ENCODE results near the gene IQCN. TPM values are rescaled to one million over a fixed set of nuclear protein-coding genes. Genes with fewer than 3 reads are reported as not detected.

Gene IQCN, protein sequence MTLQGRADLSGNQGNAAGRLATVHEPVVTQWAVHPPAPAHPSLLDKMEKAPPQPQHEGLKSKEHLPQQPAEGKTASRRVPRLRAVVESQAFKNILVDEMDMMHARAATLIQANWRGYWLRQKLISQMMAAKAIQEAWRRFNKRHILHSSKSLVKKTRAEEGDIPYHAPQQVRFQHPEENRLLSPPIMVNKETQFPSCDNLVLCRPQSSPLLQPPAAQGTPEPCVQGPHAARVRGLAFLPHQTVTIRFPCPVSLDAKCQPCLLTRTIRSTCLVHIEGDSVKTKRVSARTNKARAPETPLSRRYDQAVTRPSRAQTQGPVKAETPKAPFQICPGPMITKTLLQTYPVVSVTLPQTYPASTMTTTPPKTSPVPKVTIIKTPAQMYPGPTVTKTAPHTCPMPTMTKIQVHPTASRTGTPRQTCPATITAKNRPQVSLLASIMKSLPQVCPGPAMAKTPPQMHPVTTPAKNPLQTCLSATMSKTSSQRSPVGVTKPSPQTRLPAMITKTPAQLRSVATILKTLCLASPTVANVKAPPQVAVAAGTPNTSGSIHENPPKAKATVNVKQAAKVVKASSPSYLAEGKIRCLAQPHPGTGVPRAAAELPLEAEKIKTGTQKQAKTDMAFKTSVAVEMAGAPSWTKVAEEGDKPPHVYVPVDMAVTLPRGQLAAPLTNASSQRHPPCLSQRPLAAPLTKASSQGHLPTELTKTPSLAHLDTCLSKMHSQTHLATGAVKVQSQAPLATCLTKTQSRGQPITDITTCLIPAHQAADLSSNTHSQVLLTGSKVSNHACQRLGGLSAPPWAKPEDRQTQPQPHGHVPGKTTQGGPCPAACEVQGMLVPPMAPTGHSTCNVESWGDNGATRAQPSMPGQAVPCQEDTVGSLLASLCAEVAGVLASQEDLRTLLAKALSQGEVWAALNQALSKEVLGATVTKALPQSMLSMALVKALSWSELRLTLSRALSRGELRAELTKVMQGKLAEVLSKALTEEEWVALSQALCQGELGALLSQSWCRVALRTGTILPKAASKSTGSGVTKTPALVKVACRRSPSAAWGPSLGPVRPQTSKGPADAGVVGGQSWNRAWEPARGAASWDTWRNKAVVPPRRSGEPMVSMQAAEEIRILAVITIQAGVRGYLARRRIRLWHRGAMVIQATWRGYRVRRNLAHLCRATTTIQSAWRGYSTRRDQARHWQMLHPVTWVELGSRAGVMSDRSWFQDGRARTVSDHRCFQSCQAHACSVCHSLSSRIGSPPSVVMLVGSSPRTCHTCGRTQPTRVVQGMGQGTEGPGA (N-terminal part only)
- 1 to 10 TPM in 1 of 2 donors, under 1 TPM in 1; 0.19 to 2.4 TPM for total RNA-seq
- polyA plus RNA-seq, result under 1 TPM; 0.43 to 0.64 TPM

DNA sequence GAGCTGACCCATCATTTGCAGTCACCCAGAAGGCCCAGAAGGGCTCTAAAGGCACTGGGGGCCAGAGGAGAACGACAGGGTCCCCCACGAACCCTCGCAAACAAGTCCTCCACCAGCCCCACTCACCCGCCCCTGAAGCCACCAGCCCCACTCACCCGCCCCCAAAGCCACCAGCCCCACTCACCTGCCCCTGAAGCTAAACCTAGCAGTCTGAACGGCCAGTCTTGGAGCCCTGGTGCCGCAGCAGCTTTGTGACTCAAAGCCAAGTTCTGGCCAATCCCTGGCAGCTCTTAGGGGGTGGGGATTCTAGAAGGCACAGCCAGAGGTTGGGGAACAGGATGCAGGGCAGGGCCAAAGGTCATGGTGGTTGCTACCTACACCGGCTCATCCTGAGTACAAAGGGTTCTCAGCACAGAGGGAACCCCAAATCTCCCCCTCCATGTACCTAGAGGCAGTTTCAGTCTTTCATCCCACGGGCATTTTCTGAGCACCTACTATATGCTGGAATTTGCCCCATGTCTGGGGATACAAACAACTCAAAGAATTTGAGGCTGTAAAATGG, at the start of gene IQCN:
Gene IQCN (minus strand): TSS at position 234 of the 562 bp plus-strand sequence. CDS start 4,974 bp downstream, outside the sequence.
- Histone ChIP-seq H3K27ac (ENCODE audit: low read depth in 1 of 2, low read length in 2 of 2) (peak within 1 kb of the TSS; percentile 80 to 85), H3K9ac (ENCODE audit: low read depth in 1 of 2, low read length in 2 of 2) (no peak within 1 kb of the TSS), H3K27me3 (ENCODE audit: control insufficient read depth in 4 of 4, insufficient read depth in 4 of 4, low read length in 3 of 4) (no peaks in the 10 kb centered on the region), H3K9me3 (ENCODE audit: control insufficient read depth in 4 of 4, low read length in 3 of 4) (no peaks in the 10 kb centered on the region), H3K4me1 (ENCODE audit: control insufficient read depth in 4 of 4, insufficient read depth in 4 of 4, low read length in 3 of 4) (peaks cover 9 to 39% (median 35%) of the 10 kb centered on the region in 4 donors), H3K4me3 (ENCODE audit: low read depth in 1 of 3, low read length in 3 of 3) (no peak within 1 kb of the TSS), H3K36me3 (ENCODE audit: control insufficient read depth in 4 of 4, insufficient read depth in 3 of 4, low read depth in 1 of 4, low read length in 3 of 4) (peaks cover 0 to 5% (median 1%) of the 10 kb centered on the region in 4 donors)
- no peak for DNase-seq (ENCODE audit: low spot score)
- WGBS, result 61% methylated on average over 9 of the region's 9 CpGs
- peak; percentile 85 for TF ChIP-seq NR2F2 (IDR thresholded peaks at IDR 0.05)
- TF ChIP-seq JUND (IDR thresholded peaks at IDR 0.05), result no peak
- peak; percentile 76 for TF ChIP-seq SP1 (IDR thresholded peaks at IDR 0.05)
- no peak for TF ChIP-seq EGR1 (IDR thresholded peaks at IDR 0.05; ENCODE audit: low read depth in 2 of 2)
- peak; percentile 63 for TF ChIP-seq HNF4A (conservative IDR thresholded peaks at IDR 0.05)
- TF ChIP-seq HNF4G (IDR thresholded peaks at IDR 0.05), result peak; percentile 50
- TF ChIP-seq, protein P1, sequence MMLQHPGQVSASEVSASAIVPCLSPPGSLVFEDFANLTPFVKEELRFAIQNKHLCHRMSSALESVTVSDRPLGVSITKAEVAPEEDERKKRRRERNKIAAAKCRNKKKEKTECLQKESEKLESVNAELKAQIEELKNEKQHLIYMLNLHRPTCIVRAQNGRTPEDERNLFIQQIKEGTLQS (IDR thresholded peaks at IDR 0.05), result no peak
- TF ChIP-seq RXRA (IDR thresholded peaks at IDR 0.05), result no peak
- peak in 1 of 2 donors; percentile 20 for TF ChIP-seq RAD21 (IDR thresholded peaks at IDR 0.05)
- TF ChIP-seq, protein P2, sequence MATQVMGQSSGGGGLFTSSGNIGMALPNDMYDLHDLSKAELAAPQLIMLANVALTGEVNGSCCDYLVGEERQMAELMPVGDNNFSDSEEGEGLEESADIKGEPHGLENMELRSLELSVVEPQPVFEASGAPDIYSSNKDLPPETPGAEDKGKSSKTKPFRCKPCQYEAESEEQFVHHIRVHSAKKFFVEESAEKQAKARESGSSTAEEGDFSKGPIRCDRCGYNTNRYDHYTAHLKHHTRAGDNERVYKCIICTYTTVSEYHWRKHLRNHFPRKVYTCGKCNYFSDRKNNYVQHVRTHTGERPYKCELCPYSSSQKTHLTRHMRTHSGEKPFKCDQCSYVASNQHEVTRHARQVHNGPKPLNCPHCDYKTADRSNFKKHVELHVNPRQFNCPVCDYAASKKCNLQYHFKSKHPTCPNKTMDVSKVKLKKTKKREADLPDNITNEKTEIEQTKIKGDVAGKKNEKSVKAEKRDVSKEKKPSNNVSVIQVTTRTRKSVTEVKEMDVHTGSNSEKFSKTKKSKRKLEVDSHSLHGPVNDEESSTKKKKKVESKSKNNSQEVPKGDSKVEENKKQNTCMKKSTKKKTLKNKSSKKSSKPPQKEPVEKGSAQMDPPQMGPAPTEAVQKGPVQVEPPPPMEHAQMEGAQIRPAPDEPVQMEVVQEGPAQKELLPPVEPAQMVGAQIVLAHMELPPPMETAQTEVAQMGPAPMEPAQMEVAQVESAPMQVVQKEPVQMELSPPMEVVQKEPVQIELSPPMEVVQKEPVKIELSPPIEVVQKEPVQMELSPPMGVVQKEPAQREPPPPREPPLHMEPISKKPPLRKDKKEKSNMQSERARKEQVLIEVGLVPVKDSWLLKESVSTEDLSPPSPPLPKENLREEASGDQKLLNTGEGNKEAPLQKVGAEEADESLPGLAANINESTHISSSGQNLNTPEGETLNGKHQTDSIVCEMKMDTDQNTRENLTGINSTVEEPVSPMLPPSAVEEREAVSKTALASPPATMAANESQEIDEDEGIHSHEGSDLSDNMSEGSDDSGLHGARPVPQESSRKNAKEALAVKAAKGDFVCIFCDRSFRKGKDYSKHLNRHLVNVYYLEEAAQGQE (IDR thresholded peaks at IDR 0.05), result peak; percentile 42
- no peak for TF ChIP-seq TAF1 (conservative IDR thresholded peaks at IDR 0.05)
- no peak for TF ChIP-seq FOXA1 (IDR thresholded peaks at IDR 0.05)
- peak; percentile 42 for TF ChIP-seq YY1 (IDR thresholded peaks at IDR 0.05)

DNA sequence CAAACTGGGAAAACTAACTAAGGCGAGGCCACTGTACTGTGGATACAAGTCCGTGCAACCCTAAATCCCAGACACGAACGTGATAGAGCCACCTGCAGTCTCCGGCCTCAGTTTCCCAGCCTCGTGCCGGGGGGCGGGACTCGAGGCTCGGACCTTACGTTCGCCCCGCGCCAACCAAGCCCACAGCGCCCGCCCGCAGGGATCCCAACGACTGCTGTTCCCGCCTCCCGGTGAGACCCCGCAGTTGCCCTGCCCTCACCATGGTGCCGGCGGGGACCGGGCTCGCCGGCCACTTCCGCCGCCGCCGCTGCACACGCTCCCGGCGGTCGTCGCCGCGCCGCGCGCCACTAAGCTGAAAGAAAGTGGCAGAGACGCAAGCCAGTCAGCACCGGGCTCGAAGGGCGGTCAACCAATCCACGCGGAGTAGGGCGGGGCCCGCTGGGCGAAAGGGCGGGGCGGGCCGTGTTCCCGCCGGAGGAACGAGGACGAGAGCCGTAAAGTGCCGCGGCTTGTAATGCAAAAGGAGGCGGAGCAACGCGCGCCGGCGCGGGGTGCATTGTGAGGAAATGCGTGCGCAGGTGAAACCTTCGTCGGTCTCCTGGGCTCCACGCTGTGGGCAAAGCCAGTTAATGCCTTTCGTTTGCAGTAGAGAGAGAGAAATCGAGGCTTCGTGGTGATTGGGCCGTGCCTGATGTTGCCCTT, 48.7 kb upstream of the IQCN start, which contains the start of gene LSM4:
Gene LSM4 (minus strand): TSS at position 318 of the 702 bp plus-strand sequence. CDS start 56 bp downstream, at position 262.
- H3K36me3 ChIP-seq (ENCODE audit: control insufficient read depth in 4 of 4, insufficient read depth in 3 of 4, low read depth in 1 of 4, low read length in 3 of 4), result no peaks in the 10 kb centered on the region
- peak in 1 of 2 donors; percentile 37 for TF ChIP-seq EGR1 (IDR thresholded peaks at IDR 0.05; ENCODE audit: low read depth in 2 of 2)
- no peak for TF ChIP-seq FOXA1 (IDR thresholded peaks at IDR 0.05)
- peak; percentile 86 for TF ChIP-seq YY1 (IDR thresholded peaks at IDR 0.05)
- TF ChIP-seq NR2F2 (IDR thresholded peaks at IDR 0.05), result no peak
- TF ChIP-seq, protein P1 (IDR thresholded peaks at IDR 0.05), result no peak
- TF ChIP-seq, protein P3, sequence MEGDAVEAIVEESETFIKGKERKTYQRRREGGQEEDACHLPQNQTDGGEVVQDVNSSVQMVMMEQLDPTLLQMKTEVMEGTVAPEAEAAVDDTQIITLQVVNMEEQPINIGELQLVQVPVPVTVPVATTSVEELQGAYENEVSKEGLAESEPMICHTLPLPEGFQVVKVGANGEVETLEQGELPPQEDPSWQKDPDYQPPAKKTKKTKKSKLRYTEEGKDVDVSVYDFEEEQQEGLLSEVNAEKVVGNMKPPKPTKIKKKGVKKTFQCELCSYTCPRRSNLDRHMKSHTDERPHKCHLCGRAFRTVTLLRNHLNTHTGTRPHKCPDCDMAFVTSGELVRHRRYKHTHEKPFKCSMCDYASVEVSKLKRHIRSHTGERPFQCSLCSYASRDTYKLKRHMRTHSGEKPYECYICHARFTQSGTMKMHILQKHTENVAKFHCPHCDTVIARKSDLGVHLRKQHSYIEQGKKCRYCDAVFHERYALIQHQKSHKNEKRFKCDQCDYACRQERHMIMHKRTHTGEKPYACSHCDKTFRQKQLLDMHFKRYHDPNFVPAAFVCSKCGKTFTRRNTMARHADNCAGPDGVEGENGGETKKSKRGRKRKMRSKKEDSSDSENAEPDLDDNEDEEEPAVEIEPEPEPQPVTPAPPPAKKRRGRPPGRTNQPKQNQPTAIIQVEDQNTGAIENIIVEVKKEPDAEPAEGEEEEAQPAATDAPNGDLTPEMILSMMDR (IDR thresholded peaks at IDR 0.05; ENCODE audit: low read depth, low read length, missing input control), result peak; percentile 38
- TF ChIP-seq JUND (IDR thresholded peaks at IDR 0.05), result no peak
- TF ChIP-seq HNF4A (conservative IDR thresholded peaks at IDR 0.05), result no peak
- TF ChIP-seq TAF1 (conservative IDR thresholded peaks at IDR 0.05), result no peak
- TF ChIP-seq GABPA (IDR thresholded peaks at IDR 0.05 in 1 of 2, conservative IDR thresholded peaks at IDR 0.05 in 1 of 2), result peak in 1 of 2 donors; percentile 82
- TF ChIP-seq FOXA2 (IDR thresholded peaks at IDR 0.05), result no peak
- TF ChIP-seq RAD21 (IDR thresholded peaks at IDR 0.05), result peak in 1 of 2 donors; percentile 66
- TF ChIP-seq, protein P4, sequence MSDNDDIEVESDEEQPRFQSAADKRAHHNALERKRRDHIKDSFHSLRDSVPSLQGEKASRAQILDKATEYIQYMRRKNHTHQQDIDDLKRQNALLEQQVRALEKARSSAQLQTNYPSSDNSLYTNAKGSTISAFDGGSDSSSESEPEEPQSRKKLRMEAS (IDR thresholded peaks at IDR 0.05), result peak; percentile 85

More for the DNA sequence above, 48.7 kb upstream of the IQCN start, which contains the start of gene LSM4:
- H3K4me1 ChIP-seq (ENCODE audit: control insufficient read depth in 4 of 4, insufficient read depth in 4 of 4, low read length in 3 of 4), result peaks cover 13 to 49% (median 35%) of the 10 kb centered on the region in 4 donors
- DNase-seq (ENCODE audit: low spot score), result peak; percentile 98
- H3K27me3 ChIP-seq (ENCODE audit: control insufficient read depth in 4 of 4, insufficient read depth in 4 of 4, low read length in 3 of 4), result no peaks in the 10 kb centered on the region
- WGBS, result under 1% methylated on average over 75 of the region's 75 CpGs
- peak within 1 kb of the TSS; percentile 76 to 93 for H3K9ac ChIP-seq (ENCODE audit: low read depth in 1 of 2, low read length in 2 of 2)
- peak within 1 kb of the TSS; percentile 84 to 89 (median 88) for H3K4me3 ChIP-seq (ENCODE audit: low read depth in 1 of 3, low read length in 3 of 3)
- no peaks in the 10 kb centered on the region for H3K9me3 ChIP-seq (ENCODE audit: control insufficient read depth in 4 of 4, low read length in 3 of 4)
- peak within 1 kb of the TSS; percentile 90 to 92 for H3K27ac ChIP-seq (ENCODE audit: low read depth in 1 of 2, low read length in 2 of 2)
